ENCODE results near the gene DAZAP2.
"Not testable (repeated sequence)": the region's sequence is repeated elsewhere in the genome, so short reads cannot be mapped to it uniquely, and the experiment has no call there.

The DAZAP2 gene

GRCh38 chr12:51217133-51217967, 21.3 kb upstream of the DAZAP2 start:
- peak; percentile 10 for DNase-seq

GRCh38 chr12:51217968-51218606, 20.5 kb upstream of the DAZAP2 start, which contains the start of gene POU6F1:
TSS of gene POU6F1 (minus strand) at chr12:51218062. CDS start at chr12:51206836, 11,226 bp downstream.
- peak; percentile 47 for DNase-seq

GRCh38 chr12:51218607-51219161, 19.9 kb upstream of the DAZAP2 start:
- DNase-seq = peak; percentile 33

GRCh38 chr12:51219322-51219721, 19.3 kb upstream of the DAZAP2 start:
- no peak for DNase-seq

DNA sequence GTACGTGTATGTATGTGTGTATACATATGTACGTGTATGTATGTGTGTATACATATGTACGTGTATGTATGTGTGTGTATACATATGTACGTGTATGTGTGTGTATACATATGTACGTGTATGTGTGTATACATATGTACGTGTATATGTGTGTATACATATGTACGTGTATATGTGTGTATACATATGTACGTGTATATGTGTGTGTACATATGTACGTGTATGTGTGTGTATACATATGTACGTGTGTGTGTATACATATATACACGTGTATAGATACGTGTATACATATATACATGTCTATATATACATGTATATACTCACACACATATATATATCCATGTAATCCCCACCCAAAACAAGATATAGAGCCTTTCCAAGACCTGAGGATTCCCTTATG, 18.8 kb upstream of the DAZAP2 start:
- DNase-seq = not testable (repeated sequence)

DNA sequence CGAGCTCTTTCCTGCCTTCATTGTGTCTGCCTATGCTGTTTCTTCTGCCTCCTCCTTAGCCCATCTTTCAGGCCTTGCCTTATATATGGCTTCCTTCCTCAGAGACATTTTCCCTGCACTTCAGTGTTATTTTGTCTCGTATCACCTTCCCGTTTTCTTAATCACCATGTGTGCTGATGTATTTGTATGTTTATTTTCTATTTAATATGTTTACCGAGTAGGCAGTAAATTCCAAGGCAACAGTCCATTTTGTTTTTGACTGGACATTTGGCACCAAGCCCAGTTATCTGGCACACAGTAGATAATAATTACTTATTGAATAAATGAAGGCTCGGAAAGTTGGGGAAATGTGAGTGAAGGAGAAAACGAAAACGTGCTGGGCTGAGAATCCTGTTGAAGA, 16.2 kb upstream of the DAZAP2 start:
- DNase-seq = no peak

DNA sequence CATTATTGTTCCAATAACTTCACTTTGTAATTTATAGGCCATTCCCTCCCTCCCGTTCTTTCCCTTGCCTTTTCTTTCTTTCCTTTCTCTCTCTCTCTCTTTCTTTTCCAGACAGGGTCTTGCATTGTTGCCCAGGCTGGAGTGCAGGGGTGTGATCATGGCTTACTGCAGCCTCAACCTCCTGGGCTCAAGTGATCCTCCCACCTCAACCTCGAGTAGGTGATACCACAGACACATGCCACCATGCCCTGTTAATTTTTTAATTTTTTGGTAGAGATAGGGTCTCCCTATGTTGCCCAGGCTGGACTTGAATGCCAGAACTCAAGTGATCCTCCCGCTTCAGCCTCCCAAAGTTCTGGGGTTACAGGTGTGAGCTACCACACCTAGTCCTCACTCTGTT, 14.0 kb upstream of the DAZAP2 start:
- no peak for DNase-seq

GRCh38 chr12:51225234-51225633, 13.4 kb upstream of the DAZAP2 start:
- peak; percentile 72 for DNase-seq

GRCh38 chr12:51225771-51226170, 12.9 kb upstream of the DAZAP2 start:
- DNase-seq = peak; percentile 61

DNA sequence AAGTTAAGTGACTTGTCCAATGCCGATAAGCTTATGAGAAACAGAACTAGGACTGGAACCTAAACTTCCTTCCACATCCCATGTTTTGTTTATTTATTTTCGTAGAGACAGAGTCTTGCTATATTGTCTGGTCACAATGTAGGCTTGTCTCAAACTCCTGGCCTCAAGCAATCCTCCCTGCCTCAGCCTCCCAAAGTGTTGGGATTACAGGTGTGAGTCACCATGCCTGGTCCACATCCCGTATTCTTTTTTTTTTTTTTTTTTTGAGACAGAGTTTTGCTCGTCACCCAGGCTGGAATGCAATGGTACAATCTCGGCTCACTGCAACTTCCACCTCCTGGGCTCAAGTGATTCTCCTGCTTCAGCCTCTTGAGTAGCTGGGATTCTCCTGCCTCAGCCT, 11.5 kb upstream of the DAZAP2 start:
- not testable (repeated sequence) for DNase-seq

DNA sequence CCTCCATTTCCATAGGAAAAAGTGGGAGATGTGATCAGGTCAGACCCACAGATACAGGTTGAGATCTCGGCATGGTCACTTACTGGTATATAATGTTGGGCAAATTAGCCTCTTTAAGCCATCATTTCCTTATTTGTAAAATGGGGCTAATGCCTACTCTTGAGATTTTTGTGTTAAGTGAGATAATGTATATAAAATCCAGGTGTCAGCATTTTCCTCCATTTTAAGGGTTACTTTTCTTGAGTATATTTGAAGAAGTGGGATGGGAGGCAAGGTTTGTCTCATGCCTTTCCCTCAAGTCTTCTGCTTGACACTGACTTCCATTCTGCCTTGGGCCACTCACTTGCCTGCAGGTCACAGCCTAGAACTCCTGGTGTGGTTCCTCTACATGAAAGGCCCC, 10.7 kb upstream of the DAZAP2 start:
- no peak for DNase-seq

DNA sequence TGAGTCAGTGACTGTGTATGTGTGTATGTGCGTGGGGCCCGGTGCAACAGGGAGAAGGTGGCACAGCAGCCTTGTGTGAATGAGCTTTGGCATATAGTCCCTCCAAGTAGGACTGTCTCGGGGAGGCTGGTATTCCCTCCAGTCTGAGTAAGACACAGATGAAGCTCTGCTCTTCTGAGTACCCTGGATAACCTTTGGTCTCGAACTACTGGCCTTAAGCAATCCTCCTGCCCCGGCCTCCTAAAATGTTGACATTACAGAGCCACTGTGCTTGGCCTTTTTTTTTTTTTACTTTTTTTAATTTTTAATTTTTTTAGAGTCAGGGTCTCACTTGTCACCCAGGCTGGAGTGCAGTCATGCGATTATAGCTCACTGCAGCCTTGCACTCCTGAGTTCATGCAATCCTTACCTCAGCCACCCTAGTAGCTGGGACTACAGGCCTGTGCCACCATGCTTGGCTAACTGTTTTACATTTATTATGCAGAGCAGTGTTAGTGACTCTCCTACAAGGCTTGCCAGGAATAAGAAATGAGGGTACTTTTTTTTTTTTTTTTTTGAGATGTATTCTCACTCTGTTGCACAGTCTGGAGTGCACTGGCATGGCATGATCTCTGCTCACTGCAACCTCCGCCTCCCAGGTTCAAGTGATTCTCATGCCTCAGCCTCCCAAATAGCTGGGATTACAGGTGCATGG, 9.4 kb upstream of the DAZAP2 start:
- DNase-seq = no peak

GRCh38 chr12:51232642-51233041, 6.0 kb upstream of the DAZAP2 start:
- no peak for DNase-seq

DNA sequence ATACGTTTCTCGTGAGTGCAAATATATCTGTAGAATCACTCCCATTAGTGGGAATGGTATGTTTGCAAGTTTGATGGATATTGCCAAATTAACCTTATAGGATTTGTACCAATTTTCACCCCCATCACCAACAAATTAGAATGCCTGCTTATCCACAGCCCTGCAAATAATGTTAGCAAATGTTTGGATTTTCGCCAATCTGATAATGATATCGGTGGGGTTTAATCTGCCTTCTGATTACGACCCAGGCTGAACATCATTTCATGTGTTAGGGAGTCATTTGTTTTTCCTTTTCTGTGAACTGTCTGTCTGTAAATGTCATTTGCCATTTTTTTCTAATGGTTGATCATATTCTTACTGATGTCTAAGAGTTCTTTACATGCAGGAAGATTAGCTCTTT, 4.1 kb upstream of the DAZAP2 start:
- no peak for DNase-seq

DNA sequence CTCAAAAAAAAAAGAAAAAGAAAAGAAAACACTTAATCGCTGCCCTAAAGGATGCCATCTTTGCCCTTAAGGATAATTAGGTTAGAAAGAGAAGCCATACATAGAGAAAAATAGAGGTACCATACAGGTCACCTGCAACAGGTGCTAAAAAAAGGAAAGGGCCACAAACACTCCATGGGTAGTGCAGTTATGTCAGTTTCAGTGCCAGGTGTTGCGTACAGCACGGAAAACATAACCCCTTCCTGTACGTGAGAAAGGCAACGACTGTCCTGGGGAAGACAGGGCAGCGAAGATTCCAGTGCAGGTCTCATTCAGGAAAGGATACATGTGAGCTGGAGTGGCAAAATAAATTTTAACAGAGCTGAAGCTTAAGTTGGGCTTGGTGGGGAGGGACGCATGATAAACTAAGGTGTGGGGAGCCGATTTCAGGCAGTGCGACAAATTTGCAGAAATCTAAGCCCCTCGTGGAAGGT, 553 bp upstream of the DAZAP2 start:
- peak; percentile 54 for DNase-seq

- no peak for DNase-seq
These were observed 2.3 kb downstream of the DAZAP2 start for GRCh38 chr12:51240971-51241370.

DNA sequence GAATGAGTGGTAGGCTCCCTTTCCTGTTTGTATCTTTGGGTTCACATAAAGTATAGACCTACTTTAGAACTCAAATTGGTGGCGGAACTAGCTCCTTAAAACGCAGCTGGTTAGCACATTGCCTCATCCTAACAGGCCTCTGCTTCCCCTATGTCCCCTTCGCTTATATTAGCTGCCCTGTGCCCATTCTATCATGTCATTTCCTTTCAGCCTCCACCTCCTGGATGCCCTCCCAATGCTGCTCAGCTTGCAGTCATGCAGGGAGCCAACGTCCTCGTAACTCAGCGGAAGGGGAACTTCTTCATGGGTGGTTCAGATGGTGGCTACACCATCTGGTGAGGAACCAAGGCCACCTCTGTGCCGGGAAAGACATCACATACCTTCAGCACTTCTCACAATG, 3.5 kb downstream of the DAZAP2 start:
- DNase-seq = no peak

DNA sequence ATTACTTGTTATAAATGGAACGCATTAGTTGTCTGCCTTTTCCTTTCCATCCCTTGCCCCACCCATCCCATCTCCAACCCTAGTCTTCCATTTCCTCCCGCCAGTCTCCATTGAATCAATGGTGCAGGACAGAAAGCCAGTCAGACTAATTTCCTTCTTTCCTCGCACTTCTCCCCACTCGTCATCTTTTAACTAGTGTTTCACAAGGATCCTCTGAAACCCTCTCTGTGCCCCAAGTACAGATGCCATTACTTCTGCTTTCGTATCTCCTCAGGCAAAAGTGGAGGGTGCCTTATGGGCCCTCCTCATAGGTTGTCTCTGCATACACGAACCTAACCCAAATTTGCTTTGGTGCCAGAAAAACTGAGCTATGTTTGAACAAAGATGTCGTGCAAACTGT, 4.2 kb downstream of the DAZAP2 start:
- DNase-seq = no peak

GRCh38 chr12:51244269-51244668, 5.6 kb downstream of the DAZAP2 start:
- DNase-seq = no peak

DNA sequence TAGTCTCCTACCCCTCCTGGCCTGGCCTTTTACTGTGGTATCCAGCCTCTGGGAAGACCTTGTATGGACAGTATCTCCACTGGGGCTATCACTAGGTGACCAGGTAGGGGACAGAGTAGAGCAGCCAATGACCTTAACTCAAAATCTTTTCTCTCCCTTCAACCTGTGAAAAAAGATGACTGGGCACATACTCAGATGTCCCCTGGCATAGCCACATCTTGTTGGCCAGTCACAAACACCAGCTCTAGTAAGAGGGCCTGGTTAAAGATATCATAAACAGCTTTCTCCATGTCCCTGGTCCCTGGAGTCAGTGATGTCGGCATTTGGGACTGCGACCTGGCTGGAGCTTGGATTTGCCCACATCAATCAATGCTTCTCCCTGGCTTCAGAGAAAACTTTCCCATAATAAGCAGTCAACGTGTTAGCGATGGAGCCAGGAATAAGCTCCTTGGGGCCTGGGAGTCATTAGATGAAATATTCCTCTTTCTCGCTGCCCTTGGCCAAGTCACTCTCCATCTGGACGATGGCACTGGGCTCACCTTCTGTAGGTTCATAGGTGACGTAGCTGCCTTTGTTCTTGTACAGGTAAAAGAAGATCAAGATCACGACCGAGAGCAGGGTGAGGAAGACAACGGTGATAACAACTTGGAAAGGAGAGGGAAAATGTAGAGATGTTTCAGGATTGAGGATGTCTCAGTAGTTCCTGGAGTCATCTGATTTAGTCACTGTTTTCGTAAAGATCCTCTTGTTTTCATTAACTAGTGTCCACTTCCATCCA, 7.0 kb downstream of the DAZAP2 start:
- no peak for DNase-seq

DNA sequence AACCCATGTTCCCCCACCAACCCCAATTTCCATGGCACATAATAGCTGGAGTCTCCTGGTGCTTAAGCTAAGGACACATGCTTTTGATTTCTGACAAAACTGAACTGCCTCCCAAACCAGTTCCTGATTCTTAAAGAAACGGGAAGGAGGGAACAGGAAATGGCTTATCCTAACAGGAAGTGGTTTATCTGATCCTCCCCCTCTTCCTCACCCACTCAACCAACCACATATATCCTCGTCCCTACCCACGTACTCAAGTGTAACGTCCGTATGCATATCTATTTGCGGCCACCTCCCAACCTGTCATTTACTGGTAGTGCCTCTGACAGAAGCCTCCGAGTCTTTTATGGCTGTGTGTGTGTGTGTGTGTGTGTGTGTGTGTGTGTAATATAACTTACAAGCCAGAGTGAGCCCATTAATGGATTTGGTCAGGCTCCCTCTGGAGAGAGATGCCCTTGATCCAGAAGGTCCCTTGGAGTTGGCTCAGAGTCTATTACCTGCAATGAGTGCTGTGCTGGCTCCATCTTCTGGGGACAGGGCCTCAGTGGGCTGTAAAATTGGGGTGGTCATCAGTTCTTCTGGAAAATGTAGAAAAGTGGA, 7.7 kb downstream of the DAZAP2 start:
- no peak for DNase-seq
